ENCODE data around the gene NECAP2. TPM values are rescaled to one million over a fixed set of nuclear protein-coding genes. Genes with fewer than 3 reads are reported as not detected.

NECAP2 gene, protein sequence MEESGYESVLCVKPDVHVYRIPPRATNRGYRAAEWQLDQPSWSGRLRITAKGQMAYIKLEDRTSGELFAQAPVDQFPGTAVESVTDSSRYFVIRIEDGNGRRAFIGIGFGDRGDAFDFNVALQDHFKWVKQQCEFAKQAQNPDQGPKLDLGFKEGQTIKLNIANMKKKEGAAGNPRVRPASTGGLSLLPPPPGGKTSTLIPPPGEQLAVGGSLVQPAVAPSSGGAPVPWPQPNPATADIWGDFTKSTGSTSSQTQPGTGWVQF
- total RNA-seq (2014; rRNA removed; shearing (Covaris generic)): 113 and 118 TPM in 2 replicates

DNA sequence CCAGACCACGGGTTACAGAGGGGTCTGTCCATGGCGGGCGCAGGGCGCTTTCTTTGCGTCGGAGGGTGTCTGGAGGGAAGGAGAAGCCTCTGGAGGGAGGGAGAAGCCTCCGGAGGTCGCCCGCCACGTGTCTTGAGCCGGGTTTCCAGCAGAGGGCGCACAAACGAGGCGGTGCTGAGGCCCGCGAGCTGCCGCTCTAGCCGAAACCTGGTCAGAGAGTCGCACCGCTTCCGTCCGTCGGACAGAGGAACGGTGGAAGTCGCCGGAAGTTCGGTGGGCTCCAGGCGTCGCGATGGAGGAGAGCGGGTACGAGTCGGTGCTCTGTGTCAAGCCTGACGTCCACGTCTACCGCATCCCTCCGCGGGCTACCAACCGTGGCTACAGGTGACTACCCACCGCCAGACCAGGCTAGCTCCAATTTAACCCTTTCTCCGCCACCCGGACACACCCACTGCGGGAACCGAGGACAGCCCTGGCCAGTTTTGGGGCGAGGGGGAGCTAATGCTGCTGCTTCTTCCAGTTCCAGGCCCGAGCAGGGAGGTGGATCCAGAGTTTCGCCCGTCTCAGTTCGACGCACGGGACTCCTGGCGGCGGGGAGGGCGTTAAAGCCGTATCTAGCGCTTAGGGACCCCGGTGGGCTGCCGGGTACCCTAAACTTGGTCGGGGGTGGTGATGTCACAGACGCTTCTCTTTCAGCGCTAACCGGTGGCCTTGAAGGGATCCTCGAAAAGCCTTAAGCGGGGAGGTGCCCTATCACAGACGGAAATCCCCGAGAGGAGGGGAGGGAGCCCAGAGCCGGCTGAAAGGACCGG is at the start of gene NECAP2:
NECAP2 (plus strand) TSS at position 255 of the 812 bp plus-strand sequence; CDS start at position 293, 38 bp downstream.
- peak; percentile 96 for DNase-seq (ENCODE audit: low read depth)

DNA sequence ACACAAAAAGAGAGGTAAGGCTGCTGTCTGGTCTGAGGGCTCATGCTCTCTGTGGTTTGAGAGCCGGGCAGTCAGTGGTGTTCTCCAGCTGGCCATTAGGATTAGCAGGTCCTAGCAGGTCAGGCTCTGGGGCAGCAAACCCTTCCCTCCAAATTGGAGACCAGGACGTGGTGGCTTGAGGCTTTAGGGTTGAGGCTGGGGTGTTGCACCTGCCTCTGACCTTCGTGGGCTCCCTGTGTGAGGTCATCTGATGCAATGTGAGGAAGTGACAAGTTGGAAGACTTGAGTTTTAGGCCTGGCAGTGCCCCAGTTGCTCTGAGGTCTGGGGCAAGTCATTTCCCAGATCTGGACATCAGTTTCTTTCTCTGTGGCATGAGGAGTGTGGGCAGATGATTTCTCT is 49.1 kb upstream of the NECAP2 start:
- DNase-seq (ENCODE audit: low read depth): no peak

DNA sequence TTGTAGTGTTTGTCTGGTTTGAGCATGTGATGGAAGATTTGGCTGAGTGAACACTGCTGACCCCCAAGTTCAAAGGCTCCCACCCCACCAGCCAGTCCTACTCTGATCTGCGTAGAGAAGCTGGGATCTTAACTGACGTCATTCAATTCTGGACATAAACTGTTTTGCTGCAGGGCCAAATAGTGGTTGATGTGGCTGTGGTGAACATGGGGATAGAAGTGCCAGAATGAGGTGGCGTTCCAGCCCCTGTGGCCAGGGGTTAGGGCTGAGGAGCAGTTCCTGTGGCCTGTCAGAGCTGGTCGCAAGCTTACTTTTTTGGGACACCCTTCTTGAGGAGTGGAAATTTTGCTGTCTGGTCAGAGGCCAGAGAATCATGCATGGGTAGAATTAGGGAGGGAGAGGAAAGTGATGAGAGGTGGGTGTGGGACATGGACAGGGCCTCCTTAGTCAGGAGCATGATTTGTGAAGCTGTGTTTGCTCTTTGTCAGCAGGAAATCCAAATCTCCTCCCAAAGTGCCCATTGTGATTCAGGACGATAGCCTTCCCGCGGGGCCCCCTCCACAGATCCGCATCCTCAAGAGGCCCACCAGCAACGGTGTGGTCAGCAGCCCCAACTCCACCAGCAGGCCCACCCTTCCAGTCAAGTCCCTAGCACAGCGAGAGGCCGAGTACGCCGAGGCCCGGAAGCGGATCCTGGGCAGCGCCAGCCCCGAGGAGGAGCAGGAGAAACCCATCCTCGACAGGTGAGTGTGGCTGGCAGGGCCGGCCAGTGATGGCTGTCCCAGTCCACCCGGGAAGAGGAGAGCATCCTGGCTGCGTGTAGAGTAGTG is 47.6 kb upstream of the NECAP2 start:
- DNase-seq (ENCODE audit: low read depth): no peak

DNA sequence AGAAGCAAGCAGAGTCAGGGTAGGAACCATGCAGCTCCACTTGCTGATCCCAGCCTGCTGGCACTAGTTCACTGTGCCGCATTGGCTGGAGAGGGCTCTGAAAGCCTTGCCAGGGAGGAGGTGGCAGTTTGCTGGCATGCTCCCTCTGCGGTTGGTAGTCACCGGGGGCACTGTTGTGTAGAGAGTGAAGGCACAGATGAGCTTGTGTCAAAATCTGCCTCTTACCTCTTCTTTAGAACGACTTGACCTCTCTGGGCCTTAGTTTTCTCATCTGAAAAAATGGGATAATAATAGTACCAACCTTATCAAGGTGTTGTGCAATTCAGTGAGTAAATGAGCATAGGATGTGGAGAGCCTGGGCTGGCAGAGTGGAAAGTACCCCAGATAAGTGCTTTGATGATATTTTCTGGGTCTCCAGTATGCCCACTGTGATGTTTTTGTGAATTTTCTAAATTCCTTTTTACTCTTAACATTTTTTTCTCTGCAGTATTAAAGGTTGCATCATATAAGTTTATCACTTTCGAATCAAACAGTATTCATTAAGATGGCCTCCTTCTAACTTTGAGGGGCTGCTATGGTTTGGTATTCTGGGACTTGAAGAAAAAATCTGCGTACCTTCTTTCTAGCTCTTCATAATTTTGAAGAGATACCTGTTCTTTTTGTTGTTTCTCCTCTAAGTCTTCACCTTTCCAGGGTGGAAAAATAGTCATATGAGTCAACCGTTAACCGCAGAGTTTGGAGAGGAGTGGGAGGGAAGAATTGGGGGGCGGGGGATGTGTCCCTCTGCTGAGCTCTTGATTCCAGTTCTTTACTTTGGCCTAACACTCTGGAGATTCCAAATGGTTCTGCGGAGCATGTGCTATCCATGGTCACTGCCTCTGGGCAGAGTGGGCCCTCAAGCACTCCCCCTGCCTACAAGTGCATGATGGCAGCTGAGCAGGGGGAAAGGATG is 46.7 kb upstream of the NECAP2 start:
- DNase-seq (ENCODE audit: low read depth): no peak

DNA sequence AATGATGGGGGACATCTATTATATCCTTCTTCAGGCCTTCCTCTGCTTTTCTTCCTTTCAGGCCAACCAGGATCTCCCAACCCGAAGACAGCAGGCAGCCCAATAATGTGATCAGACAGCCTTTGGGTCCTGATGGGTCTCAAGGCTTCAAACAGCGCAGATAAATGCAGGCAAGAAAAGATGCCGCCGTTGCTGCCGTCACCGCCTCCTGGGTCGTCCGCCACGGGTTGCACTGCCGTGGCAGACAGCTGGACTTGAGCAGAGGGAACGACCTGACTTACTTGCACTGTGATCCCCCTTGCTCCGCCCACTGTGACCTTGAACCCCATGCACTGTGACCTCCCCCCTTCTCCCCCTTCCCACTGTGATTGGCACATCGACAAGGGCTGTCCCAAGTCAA is 45.5 kb upstream of the NECAP2 start:
- DNase-seq (ENCODE audit: low read depth): no peak

DNA sequence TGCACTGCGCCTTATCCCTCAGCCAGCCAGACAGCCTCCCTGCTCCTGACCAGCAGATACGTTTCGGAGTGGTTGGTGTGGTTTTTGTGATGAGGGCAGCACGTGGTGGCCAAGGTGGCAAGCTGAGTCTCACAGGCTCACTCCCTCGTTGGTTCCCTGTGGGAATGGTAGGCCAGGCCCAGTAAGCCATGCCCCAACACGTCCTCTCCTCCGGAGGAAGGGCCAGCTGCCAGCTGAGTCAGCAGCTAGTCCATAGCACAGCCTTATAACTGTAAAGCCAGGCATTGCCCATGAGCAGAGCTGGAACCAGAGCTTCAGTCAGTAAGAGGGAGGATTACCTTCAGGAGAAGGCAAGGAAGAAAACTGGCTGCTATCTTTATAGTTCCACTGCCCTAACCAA is 43.9 kb upstream of the NECAP2 start:
- DNase-seq (ENCODE audit: low read depth): peak; percentile 32

DNA sequence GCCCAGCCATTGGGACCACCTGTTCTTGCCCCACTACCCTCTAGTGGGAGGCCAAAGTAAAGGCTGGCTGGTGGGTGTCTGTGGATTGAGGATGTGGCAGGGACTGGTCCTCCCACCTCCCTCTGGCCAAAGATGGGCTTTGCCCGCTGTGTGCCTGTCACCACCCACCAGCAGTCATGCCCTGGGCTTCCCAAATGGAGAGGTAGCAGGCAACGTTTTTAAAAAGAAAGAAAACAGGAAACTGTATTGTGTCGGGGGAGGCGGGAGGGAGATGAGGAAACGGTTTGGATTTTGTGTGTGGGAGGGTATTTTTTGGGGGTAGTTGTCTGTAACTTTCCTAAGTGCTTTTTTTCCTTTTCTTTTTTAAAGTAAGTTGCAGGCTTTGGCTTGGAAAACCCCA is 43.4 kb upstream of the NECAP2 start:
- no peak for DNase-seq (ENCODE audit: low read depth)

DNA sequence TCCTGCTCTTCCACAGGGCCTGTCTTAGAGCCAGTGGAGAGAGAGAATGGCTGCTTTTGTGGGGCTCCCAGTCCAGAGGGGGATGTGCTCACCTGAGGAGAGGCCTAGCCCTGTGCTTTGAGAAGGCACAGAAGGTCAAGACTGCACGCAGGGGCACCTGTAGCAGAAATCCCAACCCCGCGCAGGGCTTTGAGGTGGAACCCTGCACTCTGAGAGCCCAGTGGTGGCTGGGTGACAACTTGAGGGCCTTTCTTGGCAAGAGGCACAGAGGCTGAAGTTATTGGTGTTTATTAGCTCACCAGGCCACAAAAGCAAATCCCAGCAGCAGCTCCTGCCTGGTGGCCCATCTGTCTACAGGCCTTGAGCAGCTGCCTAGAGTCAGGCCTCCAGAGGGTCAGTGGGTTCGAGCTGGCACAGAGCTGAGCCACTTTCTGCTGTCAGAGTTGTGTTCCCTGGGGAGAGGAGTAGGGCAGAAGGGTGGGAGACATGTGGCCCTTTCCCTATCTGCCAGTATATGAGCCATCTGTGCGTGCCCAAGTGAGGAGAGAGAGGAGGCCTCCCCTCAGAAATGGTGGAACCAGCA is 42.1 kb upstream of the NECAP2 start:
- DNase-seq (ENCODE audit: low read depth): no peak

DNA sequence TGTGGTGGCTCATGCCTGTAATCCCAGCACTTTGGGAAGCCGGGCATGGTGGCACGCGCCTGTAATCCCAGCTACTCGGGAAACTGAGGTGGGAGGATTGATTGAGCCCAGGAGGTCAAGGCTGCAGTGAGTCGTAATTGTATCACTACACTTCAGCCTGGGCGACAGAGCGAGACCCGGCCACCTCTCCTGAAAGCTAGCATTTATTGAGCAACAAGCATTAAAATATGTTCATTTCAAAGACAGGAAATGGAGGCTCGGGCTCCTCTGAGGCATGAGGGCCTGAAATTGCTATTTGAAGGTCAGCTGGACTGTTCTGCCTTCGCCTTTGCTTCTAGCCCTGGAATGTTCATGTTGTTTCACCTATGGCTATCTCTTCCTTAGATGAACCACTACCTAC is 37.8 kb upstream of the NECAP2 start:
- no peak for DNase-seq (ENCODE audit: low read depth)

DNA sequence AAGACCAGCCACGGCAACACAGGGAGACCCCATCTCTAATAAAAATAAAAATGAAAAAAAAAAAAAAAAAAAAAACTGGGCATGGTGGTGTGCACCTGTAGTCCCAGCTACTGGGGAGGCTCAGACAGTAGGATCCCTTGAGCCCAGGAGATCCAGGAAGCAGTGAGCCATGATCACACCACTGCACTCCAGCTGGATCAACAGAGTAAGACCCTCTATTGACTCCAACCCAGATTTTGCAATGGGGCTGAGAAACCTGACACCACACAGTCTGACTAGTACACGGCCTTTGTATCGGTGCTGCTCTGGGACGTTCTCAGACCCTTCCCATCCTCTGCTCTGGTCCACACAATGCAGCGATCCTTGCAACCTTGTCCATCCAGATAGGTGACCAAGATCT is 35.1 kb upstream of the NECAP2 start:
- DNase-seq (ENCODE audit: low read depth): no peak

DNA sequence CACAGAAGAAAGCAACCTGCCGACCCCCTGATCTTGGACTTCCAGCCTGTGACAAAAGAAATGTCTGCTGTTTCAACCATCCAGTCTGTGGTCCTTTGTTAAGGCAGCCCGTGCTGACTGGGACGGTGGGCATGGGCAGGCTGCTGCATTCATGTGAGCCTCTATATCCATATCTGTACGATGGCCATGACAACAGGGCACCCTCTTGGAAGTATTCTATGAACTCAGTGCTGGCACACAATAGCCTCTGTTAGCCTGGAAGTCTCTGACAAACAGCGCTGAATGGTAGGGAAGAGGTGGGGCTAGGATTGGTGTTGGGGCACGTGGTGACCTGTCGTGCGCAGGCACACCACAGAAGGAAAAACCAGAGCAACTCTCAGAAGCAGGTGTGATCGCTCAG is 33.7 kb upstream of the NECAP2 start:
- no peak for DNase-seq (ENCODE audit: low read depth)

DNA sequence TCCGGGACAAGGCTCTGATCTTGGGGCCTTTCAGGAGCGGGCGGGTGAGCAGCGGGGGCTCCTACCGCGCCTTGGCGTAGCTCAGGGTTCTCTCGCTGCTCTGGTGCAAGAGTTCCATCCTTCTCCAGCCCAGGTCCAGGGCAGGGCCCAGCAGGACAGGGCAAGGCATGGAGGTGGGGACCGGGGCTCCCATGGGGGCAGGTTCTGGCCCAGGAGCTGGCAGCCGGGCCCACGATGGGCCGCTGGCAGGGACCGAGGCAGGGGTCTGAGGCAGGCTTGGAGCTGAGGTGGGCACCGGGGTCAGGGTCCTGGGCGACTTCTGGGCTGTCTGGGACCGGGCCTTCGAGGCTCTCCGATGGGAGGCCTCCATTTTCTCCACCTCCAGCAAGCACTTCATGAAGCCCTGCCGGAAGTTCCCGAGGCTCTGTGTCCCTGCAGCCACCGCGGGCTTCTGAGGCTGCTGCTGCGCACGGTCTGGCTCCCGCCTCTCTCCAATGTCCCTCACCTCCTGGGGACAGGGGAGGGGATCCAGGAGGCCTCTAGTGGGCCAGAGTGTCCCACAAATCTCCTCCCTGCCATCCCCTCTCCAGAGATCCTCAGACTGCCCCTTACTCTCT is 30.9 kb upstream of the NECAP2 start:
- no peak for DNase-seq (ENCODE audit: low read depth)

DNA sequence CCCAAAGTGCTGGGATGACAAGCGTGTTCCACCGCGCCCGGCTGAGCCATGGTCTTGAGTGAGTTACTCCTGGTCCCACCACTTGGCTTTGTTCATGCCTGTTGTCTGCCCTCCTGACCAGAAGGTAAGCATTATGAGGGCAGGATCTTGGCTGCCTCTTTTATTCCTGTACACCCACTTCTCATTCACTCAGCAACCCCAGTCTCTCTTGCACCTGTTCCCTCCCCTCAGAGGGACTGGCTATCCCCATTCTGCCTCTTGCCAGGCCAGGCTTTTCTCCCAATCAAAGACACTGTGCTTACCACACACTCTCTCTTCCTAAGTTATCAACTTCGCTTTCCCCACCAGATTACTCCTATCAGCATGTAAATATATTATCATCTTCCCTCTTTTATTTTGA is 29.7 kb upstream of the NECAP2 start:
- DNase-seq (ENCODE audit: low read depth): no peak

DNA sequence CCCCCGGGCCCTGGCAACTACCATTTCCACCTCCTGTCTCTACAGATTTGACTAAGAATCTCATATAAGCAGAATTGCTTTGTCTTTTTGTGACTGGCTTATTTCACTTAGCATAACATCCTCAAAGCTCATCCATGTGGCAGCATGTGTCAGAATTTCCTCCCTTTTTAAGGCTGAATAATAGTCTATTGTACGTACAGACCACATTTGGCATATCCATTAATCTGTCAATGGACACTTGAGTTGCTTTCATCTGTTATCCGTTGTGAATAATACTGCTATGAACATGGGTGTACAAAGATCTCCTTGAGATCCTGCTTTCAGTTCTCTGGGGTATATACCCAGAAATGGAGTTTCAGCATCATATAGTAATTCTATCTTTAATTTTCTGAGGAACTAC is 27.3 kb upstream of the NECAP2 start:
- no peak for DNase-seq (ENCODE audit: low read depth)

DNA sequence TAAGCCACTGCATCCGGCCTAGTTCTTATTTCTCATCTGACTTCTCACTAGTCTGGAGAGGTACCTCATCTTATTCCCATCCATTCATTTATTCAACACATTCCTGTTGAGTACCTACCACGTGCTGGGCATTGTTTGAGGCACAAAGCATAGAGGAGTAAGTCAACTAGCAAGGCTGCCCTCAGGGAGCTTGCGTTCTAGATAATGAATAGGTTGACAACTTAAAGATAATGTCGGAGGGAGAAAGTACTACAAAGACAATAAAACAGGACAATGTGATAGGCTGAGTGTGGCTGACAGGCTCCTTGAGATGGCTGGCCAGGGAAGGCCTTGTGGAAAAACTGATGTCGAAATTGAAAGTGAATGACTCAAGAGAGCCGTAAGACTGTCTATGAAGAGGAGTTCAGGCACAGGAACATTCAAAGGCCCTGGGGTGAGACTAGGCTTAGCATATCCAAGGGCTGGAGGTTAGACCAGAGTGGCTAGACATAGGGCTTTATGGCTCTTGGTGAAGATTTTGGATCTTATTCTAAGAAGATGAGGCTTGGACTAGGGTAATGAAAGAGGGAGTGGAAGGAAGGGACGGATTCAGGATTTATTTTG is 21.6 kb upstream of the NECAP2 start:
- DNase-seq (ENCODE audit: low read depth): no peak

DNA sequence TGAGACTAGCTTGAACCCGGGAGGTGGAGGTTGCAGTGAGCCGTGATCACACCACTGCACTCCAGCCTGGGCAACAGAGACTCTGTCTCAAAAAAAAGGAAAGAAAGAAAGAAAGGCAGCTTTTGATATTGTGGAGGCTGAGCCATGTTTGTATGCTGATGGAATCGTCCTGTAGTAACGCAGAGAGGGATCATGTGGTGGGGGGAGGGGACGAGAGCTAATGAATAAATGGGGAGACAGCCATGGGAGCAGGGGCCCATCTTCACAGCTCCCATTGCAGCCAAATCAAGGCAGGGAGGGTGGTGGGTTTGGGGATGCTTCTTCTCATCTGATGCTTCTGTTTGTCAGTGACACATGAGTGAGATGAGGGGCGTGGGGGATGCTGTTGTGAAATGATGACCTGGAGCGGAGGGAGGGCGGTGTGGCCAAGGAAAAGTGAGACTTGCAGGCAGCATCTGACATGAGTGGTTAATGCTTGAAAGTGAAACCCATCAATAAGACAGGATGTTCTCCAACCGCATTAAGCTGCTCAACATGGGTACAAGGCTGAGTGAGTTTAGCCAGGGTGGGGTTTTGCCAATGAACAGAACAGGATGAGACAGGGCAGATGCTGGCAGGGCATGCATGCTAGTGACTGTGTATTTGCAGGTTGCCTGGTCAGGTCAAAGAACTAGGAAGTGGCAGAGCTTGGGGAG is 20.0 kb upstream of the NECAP2 start:
- DNase-seq (ENCODE audit: low read depth): no peak

DNA sequence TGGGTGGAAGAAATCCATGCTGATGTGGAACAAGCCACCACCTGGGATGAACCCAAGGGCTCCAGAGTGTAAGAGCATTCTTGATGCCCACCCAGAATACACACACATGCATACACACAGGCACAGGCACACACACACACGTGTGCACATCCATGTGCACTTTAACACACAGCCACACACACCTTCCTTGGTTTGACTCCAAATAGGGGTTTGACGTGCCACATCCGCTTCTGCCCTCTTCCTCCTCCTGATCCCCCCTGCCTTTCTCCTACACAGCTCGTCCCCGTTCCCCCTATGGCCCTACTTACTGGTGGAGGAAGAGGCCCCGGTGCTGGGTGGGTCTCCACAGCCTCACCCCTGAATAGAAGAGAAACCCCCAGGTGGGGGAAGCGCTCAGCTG is 19.3 kb upstream of the NECAP2 start:
- no peak for DNase-seq (ENCODE audit: low read depth)

DNA sequence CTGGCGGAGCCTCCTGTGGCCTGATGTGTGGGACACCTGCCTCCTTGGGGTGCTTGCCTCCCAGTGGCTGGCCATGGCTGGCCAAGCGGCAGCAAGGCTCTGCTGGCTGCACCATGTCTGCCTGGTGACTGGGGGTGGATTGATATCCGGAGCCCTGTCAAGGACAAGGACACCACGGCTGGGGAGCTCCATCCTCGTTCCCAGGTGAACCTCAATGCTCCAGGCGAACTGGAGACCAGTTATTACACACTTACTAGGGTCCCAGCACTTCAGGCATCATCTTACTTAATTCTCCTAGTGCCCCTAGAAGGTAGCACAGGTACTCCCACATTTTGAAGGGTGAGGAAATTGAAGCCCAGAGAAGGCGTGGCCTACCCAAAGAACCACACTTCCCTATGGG is 18.5 kb upstream of the NECAP2 start:
- no peak for DNase-seq (ENCODE audit: low read depth)
